Measurements from ENCODE around the gene ADAM12. TPM values are rescaled to one million over a fixed set of nuclear protein-coding genes. Genes with fewer than 3 reads are reported as not detected.

Gene ADAM12
- total and polyA plus RNA-seq, 2 donors (not counting 3 experiments of a cell fraction or from before 2014, with no cell fraction given): 0.22 to 0.33 TPM

DNA sequence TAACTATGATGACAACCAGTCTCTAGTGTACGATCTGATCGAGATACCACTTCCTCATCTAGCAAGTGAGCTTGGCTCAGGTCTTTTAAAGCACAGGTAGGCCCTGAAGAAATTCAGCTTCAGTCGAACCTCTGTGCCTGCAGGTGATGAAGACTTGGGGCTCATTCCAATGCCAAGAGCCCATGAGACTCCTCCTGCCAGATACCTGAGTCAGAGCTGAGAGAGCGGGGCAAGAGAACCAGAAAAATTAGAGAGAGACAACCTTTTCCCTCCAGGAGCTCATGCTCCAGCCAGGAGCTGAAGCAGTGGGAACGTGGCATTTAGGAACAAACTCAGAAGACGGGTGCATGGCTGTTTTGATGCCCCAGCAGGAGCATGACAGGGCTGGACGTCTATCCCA, 259.3 kb downstream of the ADAM12 start:
- no peaks in the 10 kb centered on the region for H3K4me1 ChIP-seq (ENCODE audit: control insufficient read depth, extremely low read depth, insufficient read depth, low read length)
- H3K36me3 ChIP-seq (ENCODE audit: control insufficient read depth in 2 of 2, extremely low read depth in 1 of 2, insufficient read depth in 2 of 2, low read length in 2 of 2): no peaks in the 10 kb centered on the region
- H3K4me2 ChIP-seq (ENCODE audit: insufficient read depth, low read length): no peak overlapping the region
- H3K27me3 ChIP-seq (ENCODE audit: control insufficient read depth in 2 of 2, insufficient read depth in 2 of 2, low read length in 2 of 2): no peaks in the 10 kb centered on the region
- no peaks in the 10 kb centered on the region for H4K20me1 ChIP-seq (replicated peaks; ENCODE audit: control insufficient read depth, extremely low read depth, insufficient read depth, low read length)
- no peaks in the 10 kb centered on the region for H3K79me2 ChIP-seq (ENCODE audit: control insufficient read depth, insufficient read depth, low read length)
- TF ChIP-seq, protein P1, sequence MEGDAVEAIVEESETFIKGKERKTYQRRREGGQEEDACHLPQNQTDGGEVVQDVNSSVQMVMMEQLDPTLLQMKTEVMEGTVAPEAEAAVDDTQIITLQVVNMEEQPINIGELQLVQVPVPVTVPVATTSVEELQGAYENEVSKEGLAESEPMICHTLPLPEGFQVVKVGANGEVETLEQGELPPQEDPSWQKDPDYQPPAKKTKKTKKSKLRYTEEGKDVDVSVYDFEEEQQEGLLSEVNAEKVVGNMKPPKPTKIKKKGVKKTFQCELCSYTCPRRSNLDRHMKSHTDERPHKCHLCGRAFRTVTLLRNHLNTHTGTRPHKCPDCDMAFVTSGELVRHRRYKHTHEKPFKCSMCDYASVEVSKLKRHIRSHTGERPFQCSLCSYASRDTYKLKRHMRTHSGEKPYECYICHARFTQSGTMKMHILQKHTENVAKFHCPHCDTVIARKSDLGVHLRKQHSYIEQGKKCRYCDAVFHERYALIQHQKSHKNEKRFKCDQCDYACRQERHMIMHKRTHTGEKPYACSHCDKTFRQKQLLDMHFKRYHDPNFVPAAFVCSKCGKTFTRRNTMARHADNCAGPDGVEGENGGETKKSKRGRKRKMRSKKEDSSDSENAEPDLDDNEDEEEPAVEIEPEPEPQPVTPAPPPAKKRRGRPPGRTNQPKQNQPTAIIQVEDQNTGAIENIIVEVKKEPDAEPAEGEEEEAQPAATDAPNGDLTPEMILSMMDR (IDR thresholded peaks at IDR 0.05; ENCODE audit: extremely low read depth in 1 of 2, insufficient read depth in 1 of 2, low read depth in 1 of 2, low read length in 2 of 2): no peak
- TF ChIP-seq MYC (IDR thresholded peaks at IDR 0.05; ENCODE audit: low read depth, low read length): no peak
- no peak for TF ChIP-seq POLR2A (IDR thresholded peaks at IDR 0.05; ENCODE audit: low read depth, low read length)
- no peak for TF ChIP-seq FOS (IDR thresholded peaks at IDR 0.05; ENCODE audit: borderline replicate concordance, insufficient read depth, low read length)
- no peak for TF ChIP-seq EZH2 (IDR thresholded peaks at IDR 0.05; ENCODE audit: borderline replicate concordance, low read depth, low read length, severe bottlenecking)
- TF ChIP-seq, protein P2, sequence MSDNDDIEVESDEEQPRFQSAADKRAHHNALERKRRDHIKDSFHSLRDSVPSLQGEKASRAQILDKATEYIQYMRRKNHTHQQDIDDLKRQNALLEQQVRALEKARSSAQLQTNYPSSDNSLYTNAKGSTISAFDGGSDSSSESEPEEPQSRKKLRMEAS (IDR thresholded peaks at IDR 0.05; ENCODE audit: insufficient read depth, insufficient read length): no peak
- no peak for TF ChIP-seq POLR2AphosphoS5 (IDR thresholded peaks at IDR 0.05; ENCODE audit: insufficient read depth, low read depth, low read length)
- TF ChIP-seq GATA2 (IDR thresholded peaks at IDR 0.05; ENCODE audit: insufficient read depth, insufficient read length, low read depth, low read length): no peak
- TF ChIP-seq JUN (IDR thresholded peaks at IDR 0.05; ENCODE audit: borderline replicate concordance, insufficient read depth, insufficient read length, low read depth): no peak
- no peak for FAIRE-seq
- CTCF ChIA-PET: no interaction called here
- H3K9me1 ChIP-seq (replicated peaks; ENCODE audit: control insufficient read depth, extremely low read depth, insufficient read depth, low read length): no peaks in the 10 kb centered on the region
- intact Hi-C loops (cut with micrococcal nuclease): no loop called here
- dilution Hi-C loops (cut with MboI; ENCODE audit: extremely low pct_ligation_motif_present, low sequenced_read_pairs): no loop called here
- no peak overlapping the region for H2AFZ ChIP-seq (ENCODE audit: low read depth, low read length)
- no peak overlapping the region for H3K27ac ChIP-seq (ENCODE audit: insufficient read depth, low read depth, low read length)
- POLR2A ChIA-PET: no interaction called here
- H3K9me3 ChIP-seq (replicated peaks; ENCODE audit: control insufficient read depth, insufficient read depth, low read length): no peaks in the 10 kb centered on the region
- no peak overlapping the region for H3K4me3 ChIP-seq (replicated peaks in 1 of 3; ENCODE audit: insufficient read depth in 1 of 3, low read depth in 1 of 3, low read length in 3 of 3)
- H3K9ac ChIP-seq (replicated peaks; ENCODE audit: extremely low read depth, insufficient read depth, low read length): no peak overlapping the region
- no TSS peak for BruUV-seq (replicated peaks)
- DNase-seq (ENCODE audit: low read depth, low spot score): no peak
